Keratinocyte (primary cell): Measurements from ENCODE around the gene DHCR7. TPM values are rescaled to one million over a fixed set of nuclear protein-coding genes. Genes with fewer than 3 reads are reported as not detected.

Experiments used
- DNase-seq: peaks from one replicate; pipeline ENCODE4 v3.0.0-alpha.2; 2011; ENCODE audit warnings: low read depth, missing footprints, low spot score
- FAIRE-seq: peaks from 2 replicates; lab custom pipeline; 2011; peaks lifted over from hg19 to GRCh38; lab: Jason Lieb, UNC
- H2AFZ ChIP-seq: 2 replicates; pipeline ENCODE4 v1.6.0; 2012; ENCODE audit warnings: low read length, control low read depth, inconsistent platforms; ENCODE audit not compliant: control insufficient read depth
- H3K27ac ChIP-seq: 2 replicates; pipeline ENCODE4 v1.5.1; 2011; ENCODE audit warnings: low read length; ENCODE audit not compliant: control insufficient read depth, insufficient read depth
- H3K27me3 ChIP-seq: 3 replicates; pipeline ENCODE4 v1.6.0; 2011; ENCODE audit warnings: low read length; ENCODE audit not compliant: control insufficient read depth, insufficient read depth; ENCODE audit errors: extremely low read depth
- H3K36me3 ChIP-seq, 2 experiments: 2 replicates in 1 of 2; 3 replicates in 1 of 2; pipeline ENCODE4 v1.5.1; 2011; ENCODE audit warnings: low read length in 2 of 2, mild to moderate bottlenecking in 1 of 2; ENCODE audit not compliant: control insufficient read depth in 2 of 2, insufficient read depth in 2 of 2; ENCODE audit errors: extremely low read depth in 1 of 2
- H3K4me1 ChIP-seq: 3 replicates; pipeline ENCODE4 v1.5.1; 2011; ENCODE audit warnings: low read length; ENCODE audit not compliant: control insufficient read depth, insufficient read depth; ENCODE audit errors: extremely low read depth
- H3K4me2 ChIP-seq: 3 replicates; pipeline ENCODE4 v1.6.0; 2011; ENCODE audit warnings: low read depth, low read length; ENCODE audit not compliant: control insufficient read depth, insufficient read depth; ENCODE audit errors: extremely low read depth
- H3K4me3 ChIP-seq, 3 experiments: fragments of 200-600 bp in 1 of 3; sonication (generic) in 1 of 3; 2 replicates in 2 of 3; 3 replicates in 1 of 3; pipeline ENCODE4 v1.5.1; 2011 to 2016; ENCODE audit warnings: low read length in 3 of 3, mild to moderate bottlenecking in 3 of 3, control low read depth in 2 of 3, inconsistent platforms in 1 of 3, low read depth in 1 of 3, mixed read lengths in 1 of 3, mixed run types in 1 of 3, moderate library complexity in 1 of 3; ENCODE audit not compliant: control insufficient read depth in 2 of 3, insufficient read depth in 2 of 3; ENCODE audit errors: extremely low read depth in 1 of 3
- H3K79me2 ChIP-seq: 2 replicates; pipeline ENCODE4 v1.6.0; 2012; ENCODE audit warnings: low read length; ENCODE audit not compliant: control insufficient read depth, insufficient read depth
- H3K9ac ChIP-seq: 3 replicates; pipeline ENCODE4 v1.6.0; 2011; ENCODE audit warnings: low read length; ENCODE audit not compliant: control insufficient read depth, insufficient read depth; ENCODE audit errors: extremely low read depth
- H3K9me1 ChIP-seq: 3 replicates; pipeline ENCODE4 v1.6.0; 2011; ENCODE audit warnings: low read length; ENCODE audit not compliant: control insufficient read depth, insufficient read depth; ENCODE audit errors: extremely low read depth
- H3K9me3 ChIP-seq: 2 replicates; pipeline ENCODE4 v1.5.1; 2012; ENCODE audit warnings: low read depth, low read length; ENCODE audit not compliant: control insufficient read depth
- H4K20me1 ChIP-seq: 3 replicates; pipeline ENCODE4 v1.6.0; 2011; ENCODE audit warnings: low read length; ENCODE audit not compliant: control insufficient read depth, insufficient read depth; ENCODE audit errors: extremely low read depth
- CTCF ChIP-seq, 3 experiments: IDR thresholded peaks in 1 of 3; conservative IDR thresholded peaks in 1 of 3; optimal IDR thresholded peaks in 1 of 3; 2 replicates in 2 of 3; 3 replicates in 1 of 3; pipeline versions ENCODE3 to v1.5.1; 2011; ENCODE audit warnings: low read length in 3 of 3, mild to moderate bottlenecking in 3 of 3, moderate library complexity in 2 of 3, control low read depth in 1 of 3, inconsistent platforms in 1 of 3; ENCODE audit not compliant: insufficient read depth in 2 of 3; ENCODE audit errors: extremely low read depth in 1 of 3
- EZH2 ChIP-seq: IDR thresholded peaks from one replicate; pipeline ENCODE4 v1.6.1; 2012; ENCODE audit warnings: inconsistent platforms, mild to moderate bottlenecking, low read length, moderate library complexity
- dilution Hi-C: fragments of 300-500 bp; cut with MboI; formaldehyde crosslinking; loops from one replicate; pipeline ENCODE4 v1.7.0; 2020; ENCODE audit warnings: low sequenced_read_pairs; ENCODE audit not compliant: extremely low pct_ligation_motif_present
- polyA plus RNA-seq, 5 experiments: library from polyadenylated mRNA; depleted of rRNA in 3 of 5; stranded (reverse) in 3 of 5; stranded (forward) in 1 of 5; unstranded in 1 of 5; fragments of >200 nt; gene quantifications; 1 replicate in 1 of 5; 2 replicates in 3 of 5; 3 replicates in 1 of 5; pipeline versions ENCODE4 v1.2.1 to v1.2.3, GENCODE V29; 2011 to 2012; ENCODE audit warnings: missing spikeins in 2 of 5, low read depth in 1 of 5, low replicate concordance in 1 of 5
- small RNA-seq, 3 experiments: library from RNA; depleted of rRNA; stranded (forward); fragments of <200 nt; gene quantifications; one replicate each; pipeline ENCODE3, GENCODE V24; 2012; ENCODE audit warnings: low read depth in 3 of 3, low replicate concordance in 1 of 3; ENCODE audit not compliant: insufficient read length in 3 of 3

DHCR7 gene
- polyA plus RNA-seq, 1 donor (not counting 4 experiments of a cell fraction or from before 2014, with no cell fraction given): 143 TPM

GRCh38 chr11:71384561-71384960 lies 63.6 kb downstream of the DHCR7 start:
- dilution Hi-C loops: no loop called here
- H3K4me3 ChIP-seq: no peak overlapping the region
- no peaks in the 10 kb centered on the region for H3K9me1 ChIP-seq
- no peaks in the 10 kb centered on the region for H3K9me3 ChIP-seq
- peaks cover 7% of the 10 kb centered on the region for H3K27me3 ChIP-seq
- no peaks in the 10 kb centered on the region for H3K36me3 ChIP-seq
- DNase-seq (no peak), FAIRE-seq (no peak)
- H3K79me2 ChIP-seq: no peaks in the 10 kb centered on the region
- no peak overlapping the region for H2AFZ ChIP-seq
- no peak overlapping the region for H3K9ac ChIP-seq
- H3K27ac ChIP-seq: no peak overlapping the region
- no peaks in the 10 kb centered on the region for H4K20me1 ChIP-seq
- no peaks in the 10 kb centered on the region for H3K4me1 ChIP-seq
- no peak for TF ChIP-seq EZH2
- TF ChIP-seq CTCF (optimal IDR thresholded peaks at IDR 0.05 in 1 of 3, IDR thresholded peaks at IDR 0.05 in 1 of 3, conservative IDR thresholded peaks at IDR 0.05 in 1 of 3; ENCODE audit: extremely low read depth in 1 of 3, insufficient read depth in 2 of 3, low read length in 3 of 3): no peak
- no peak overlapping the region for H3K4me2 ChIP-seq

Small RNA genes lying within 50 kb of the gene (small RNA-seq; reads per million reads assigned to genes)
- 0 reads per million in 3 experiments for gene MIR6754

Other genes starting within 250 kb of the DHCR7 start
- 0.22 to 0.57 TPM (median 0.41 TPM) in 3 replicates for gene SHANK2, start 195.8 kb downstream of the DHCR7 start, polyA plus RNA-seq
- 37.5 to 82.2 TPM (median 51.5 TPM) in 3 replicates for gene NADSYN1, start 4.8 kb upstream of the DHCR7 start, polyA plus RNA-seq
- 0.03 to 0.05 TPM in 2 of 3 replicates, not detected in the other for gene KRTAP5-7, start 78.9 kb upstream of the DHCR7 start, polyA plus RNA-seq
- not detected in 3 replicates for gene KRTAP5-8, start 89.6 kb upstream of the DHCR7 start, polyA plus RNA-seq
- 0.05 to 0.12 TPM in 2 of 3 replicates, not detected in the other for gene KRTAP5-9, start 100.0 kb upstream of the DHCR7 start, polyA plus RNA-seq
- not detected in 3 replicates for gene KRTAP5-10, start 117.2 kb upstream of the DHCR7 start, polyA plus RNA-seq
- gene KRTAP5-11, start 134.5 kb upstream of the DHCR7 start, polyA plus RNA-seq: not detected in 3 replicates